Stimulated activated CD8-positive, alpha-beta memory T cell treated with anti-CD3 and anti-CD28 coated beads, Interleukin-15, amount 100 ng/mL, for 1 hour (primary cell): ENCODE measurements around the gene NT5C2.
"Not testable (repeated sequence)": the region's sequence is repeated elsewhere in the genome, so short reads cannot be mapped to it uniquely, and the experiment has no call there.

Experiments
- DNase-seq: peaks from one replicate; pipeline ENCODE4 v3.0.0-alpha.2; 2020; ENCODE audit warnings: low read depth

NT5C2 gene

GRCh38 chr10:103202319-103202718 lies 9.2 kb upstream of the NT5C2 start:
- no peak for DNase-seq

GRCh38 chr10:103199488-103199887 lies 6.4 kb upstream of the NT5C2 start:
- DNase-seq: no peak

GRCh38 chr10:103198648-103199047 lies 5.6 kb upstream of the NT5C2 start:
- no peak for DNase-seq

- no peak for DNase-seq
Observed at GRCh38 chr10:103197903-103198302, 4.8 kb upstream of the NT5C2 start.

GRCh38 chr10:103197174-103197573 lies 4.1 kb upstream of the NT5C2 start:
- DNase-seq: no peak

GRCh38 chr10:103196516-103196915 lies 3.4 kb upstream of the NT5C2 start:
- DNase-seq: no peak

GRCh38 chr10:103193820-103194529 lies 903 bp upstream of the NT5C2 start:
- no peak for DNase-seq

GRCh38 chr10:103192451-103193106 lies 493 bp downstream of the NT5C2 start:
- no peak for DNase-seq

- no peak for DNase-seq
Observed at GRCh38 chr10:103192089-103192450, 1.0 kb downstream of the NT5C2 start.

- DNase-seq: not testable (repeated sequence)
Observed at GRCh38 chr10:103191198-103191597, 1.9 kb downstream of the NT5C2 start.

GRCh38 chr10:103188853-103189252 lies 4.2 kb downstream of the NT5C2 start:
- no peak for DNase-seq

GRCh38 chr10:103186128-103186527 lies 6.9 kb downstream of the NT5C2 start:
- DNase-seq: no peak

GRCh38 chr10:103184615-103185014 lies 8.5 kb downstream of the NT5C2 start:
- DNase-seq: no peak

GRCh38 chr10:103183991-103184451 lies 9.1 kb downstream of the NT5C2 start:
- not testable (repeated sequence) for DNase-seq

GRCh38 chr10:103181244-103181643 lies 11.8 kb downstream of the NT5C2 start:
- DNase-seq: no peak

- no peak for DNase-seq
Observed at GRCh38 chr10:103180491-103180890, 12.6 kb downstream of the NT5C2 start.

GRCh38 chr10:103177123-103177522 lies 15.9 kb downstream of the NT5C2 start:
- DNase-seq: no peak

- no peak for DNase-seq
Observed at GRCh38 chr10:103175580-103176285, 17.3 kb downstream of the NT5C2 start.

- DNase-seq: not testable (repeated sequence)
Observed at GRCh38 chr10:103174324-103174723, 18.7 kb downstream of the NT5C2 start.

- DNase-seq: no peak
Observed at GRCh38 chr10:103171278-103171677, 21.8 kb downstream of the NT5C2 start.

GRCh38 chr10:103168438-103168837 lies 24.6 kb downstream of the NT5C2 start:
- DNase-seq: no peak

GRCh38 chr10:103167554-103167953 lies 25.5 kb downstream of the NT5C2 start:
- not testable (repeated sequence) for DNase-seq

- no peak for DNase-seq
Observed at GRCh38 chr10:103166523-103166922, 26.5 kb downstream of the NT5C2 start.
